ENCODE measurements around the gene UPK3BL1.
"Not testable (repeated sequence)": the region's sequence is repeated elsewhere in the genome, so short reads cannot be mapped to it uniquely, and the experiment has no call there.

The UPK3BL1 gene

GRCh38 chr7:102627271-102627904 lies 15.2 kb downstream of the UPK3BL1 start:
- DNase-seq = not testable (repeated sequence)

DNA sequence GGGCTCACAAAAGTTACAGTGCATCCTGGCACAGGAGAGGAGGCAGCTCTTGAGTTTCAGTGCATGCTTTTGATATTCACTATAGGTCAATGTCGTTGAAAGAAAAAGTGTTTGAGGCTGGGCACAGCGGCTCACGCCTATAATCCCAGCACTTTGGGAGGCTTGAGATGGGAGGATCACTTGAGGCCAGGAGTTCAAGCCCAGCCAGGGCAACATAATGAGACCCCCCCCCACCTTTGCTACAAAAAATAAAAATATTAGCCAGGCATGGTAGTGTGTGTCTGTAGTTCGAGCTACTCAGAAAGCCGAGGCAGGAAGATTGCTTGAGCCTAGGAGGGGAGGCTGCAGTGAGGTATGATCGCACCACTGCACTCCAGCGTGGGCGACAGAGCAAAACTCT lies 24.5 kb downstream of the UPK3BL1 start:
- not testable (repeated sequence) for DNase-seq

GRCh38 chr7:102616507-102617125 lies 26.0 kb downstream of the UPK3BL1 start, which contains the start of gene RASA4:
RASA4 (minus strand) TSS chr7:102616756; CDS start chr7:102616689, 67 bp downstream.
- DNase-seq = not testable (repeated sequence)

GRCh38 chr7:102615930-102616329 lies 26.7 kb downstream of the UPK3BL1 start:
- not testable (repeated sequence) for DNase-seq

DNA sequence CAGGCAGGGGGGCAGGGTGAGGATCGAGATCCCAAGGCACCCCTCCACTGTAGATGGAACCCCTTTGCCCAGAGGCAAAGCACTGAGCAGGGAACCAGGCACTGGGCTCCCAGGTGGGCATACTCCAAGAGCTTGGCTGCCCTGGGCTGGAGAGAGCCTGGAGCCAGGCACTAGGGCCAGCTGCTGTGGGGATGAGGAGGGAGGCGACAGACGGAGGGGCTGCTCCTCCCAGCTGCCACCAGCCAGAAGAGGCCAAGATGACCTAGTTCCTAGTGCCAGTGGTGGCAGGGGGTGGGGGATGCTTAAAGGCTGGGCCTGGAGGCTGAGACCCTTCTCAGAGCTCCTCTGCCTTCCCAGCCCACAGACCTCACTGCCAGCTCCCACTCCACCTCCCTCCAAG lies 27.7 kb downstream of the UPK3BL1 start:
- not testable (repeated sequence) for DNase-seq

DNA sequence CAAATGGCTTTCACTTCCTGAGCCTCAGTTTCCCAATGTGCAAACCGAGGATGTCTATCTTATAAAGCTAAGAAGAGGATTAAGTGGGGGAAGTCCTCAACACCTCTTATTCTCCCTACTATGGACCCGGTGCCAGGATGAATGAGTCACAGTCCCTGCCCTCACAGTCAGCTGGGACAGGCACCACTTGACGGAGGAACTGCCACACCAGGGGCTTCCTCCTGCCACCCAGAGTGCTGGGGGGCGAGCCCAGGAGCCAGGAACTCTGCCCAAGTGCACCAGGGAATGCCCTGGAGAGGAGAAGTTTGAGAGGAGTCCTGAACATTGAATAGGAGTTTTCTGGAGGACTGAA lies 28.3 kb downstream of the UPK3BL1 start:
- DNase-seq = not testable (repeated sequence)

DNA sequence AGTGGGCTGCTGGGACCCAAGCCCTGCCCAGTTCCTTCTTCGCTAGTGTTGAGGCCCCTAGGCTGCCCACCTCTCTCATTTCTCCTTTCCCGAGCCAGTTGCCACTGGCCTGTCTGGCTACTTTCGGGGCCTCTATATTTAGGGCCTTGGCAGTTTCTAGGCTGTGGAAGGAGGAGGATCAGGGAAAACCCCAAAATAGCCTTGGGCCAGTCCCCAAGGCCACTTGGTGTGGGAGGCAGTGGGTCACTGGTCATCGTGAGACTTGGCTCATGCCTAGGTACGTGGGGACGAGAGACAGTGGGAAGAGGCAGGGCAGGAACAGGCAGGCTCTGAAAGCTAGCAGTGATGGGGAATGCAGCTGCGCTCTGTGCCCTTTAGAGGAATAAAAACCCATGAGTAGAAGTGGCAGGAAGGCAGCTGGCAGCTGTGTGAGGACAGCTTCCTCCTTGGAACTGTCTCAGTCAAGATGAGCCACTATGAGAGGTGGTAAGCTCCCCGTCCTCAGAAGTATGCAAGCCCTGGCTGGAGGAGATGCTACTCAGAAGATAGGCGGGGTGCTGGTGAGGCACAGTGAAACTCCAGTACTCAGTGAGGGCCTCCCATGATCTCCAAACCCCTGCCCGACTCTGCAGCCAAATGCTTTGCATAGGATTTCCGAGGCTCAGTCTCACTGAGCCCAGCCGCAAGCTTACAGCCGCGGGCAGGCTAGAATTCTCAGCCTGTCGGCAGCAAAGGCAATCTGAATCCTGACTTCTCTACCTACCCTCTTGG lies 28.8 kb downstream of the UPK3BL1 start:
- DNase-seq = not testable (repeated sequence)

GRCh38 chr7:102611675-102612325 lies 30.8 kb downstream of the UPK3BL1 start:
- DNase-seq = not testable (repeated sequence)

- DNase-seq = not testable (repeated sequence)
These were observed 31.4 kb downstream of the UPK3BL1 start for GRCh38 chr7:102611013-102611674.

- DNase-seq = not testable (repeated sequence)
These were observed 32.1 kb downstream of the UPK3BL1 start for GRCh38 chr7:102610441-102610840.

- DNase-seq = not testable (repeated sequence)
These were observed 32.9 kb downstream of the UPK3BL1 start for GRCh38 chr7:102609734-102610133.

GRCh38 chr7:102606848-102607247 lies 35.7 kb downstream of the UPK3BL1 start:
- not testable (repeated sequence) for DNase-seq

DNA sequence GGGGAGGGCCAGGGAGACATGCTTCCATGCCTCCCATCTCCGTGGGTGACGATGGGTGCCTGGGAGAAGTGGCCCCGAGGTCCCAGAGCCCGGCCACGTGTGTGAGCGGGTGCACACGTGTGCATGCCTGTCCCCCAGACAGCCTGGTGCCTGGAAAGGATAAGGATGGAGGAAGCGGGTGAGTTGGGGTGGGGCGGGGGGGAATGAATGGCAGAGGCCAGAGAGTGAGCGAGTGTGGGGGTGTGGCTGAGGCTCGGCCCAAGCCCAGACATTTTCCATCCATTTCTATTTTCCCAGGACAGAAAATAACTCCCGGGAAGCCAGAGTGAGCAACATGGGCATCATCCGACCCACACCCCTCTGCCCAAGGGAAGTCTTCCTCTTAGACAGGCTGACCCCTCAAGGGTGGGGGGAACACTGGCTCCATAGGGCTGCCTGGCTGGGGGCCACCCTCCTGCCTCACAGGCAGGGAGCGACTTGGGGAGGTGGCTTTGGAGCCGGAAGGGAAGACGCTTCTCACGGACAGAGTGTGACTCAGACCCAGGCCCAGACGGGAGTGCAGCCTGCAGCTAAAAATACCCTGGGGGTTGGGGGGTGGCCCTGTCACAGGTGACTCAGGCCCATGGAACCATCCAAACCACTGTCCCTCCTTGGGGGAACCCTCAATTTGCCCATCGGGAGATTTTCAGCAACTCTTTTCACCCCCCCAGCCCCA lies 38.0 kb downstream of the UPK3BL1 start:
- not testable (repeated sequence) for DNase-seq

- not testable (repeated sequence) for DNase-seq
These were observed 40.3 kb downstream of the UPK3BL1 start for GRCh38 chr7:102602317-102602716.

DNA sequence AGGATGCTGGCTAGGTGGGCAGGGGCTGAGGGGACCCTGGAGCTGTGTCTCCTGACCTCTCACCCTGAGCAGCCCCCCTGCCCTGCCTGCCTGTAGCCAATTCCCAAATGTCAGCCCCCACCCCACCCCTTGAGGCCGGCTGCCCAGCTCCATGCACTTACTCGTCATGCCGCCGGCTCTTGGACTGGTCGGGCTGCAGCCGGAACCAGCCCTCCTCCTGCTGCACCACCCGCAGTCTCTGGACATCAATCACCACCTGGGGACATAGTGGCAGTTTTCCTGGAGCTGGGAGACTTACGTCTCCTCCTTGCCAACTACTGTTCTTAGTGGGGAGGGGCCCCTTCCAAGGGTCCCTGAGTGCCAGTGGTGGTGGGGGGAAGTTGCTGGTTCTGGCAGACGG lies 42.9 kb downstream of the UPK3BL1 start:
- DNase-seq = not testable (repeated sequence)

DNA sequence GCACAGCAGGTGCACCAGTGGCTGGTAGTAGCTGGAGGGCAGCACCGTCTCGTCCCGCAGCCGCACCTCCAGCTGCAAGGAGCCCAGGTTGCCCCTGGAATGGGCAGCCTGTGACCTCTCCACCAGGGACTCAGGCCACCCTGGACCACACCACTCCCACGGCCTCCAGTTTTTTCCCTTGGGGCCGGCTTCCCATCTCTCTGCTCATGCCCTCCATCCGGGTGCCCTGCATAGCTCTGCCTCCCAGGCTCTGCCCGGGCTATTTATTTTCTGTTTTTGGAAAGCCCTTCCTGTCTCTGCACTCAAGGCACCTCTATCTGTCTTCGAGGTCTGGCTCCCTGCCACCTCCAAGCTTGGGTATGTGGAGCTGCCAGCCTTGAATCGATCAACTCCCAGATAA lies 46.6 kb downstream of the UPK3BL1 start:
- DNase-seq = not testable (repeated sequence)

DNA sequence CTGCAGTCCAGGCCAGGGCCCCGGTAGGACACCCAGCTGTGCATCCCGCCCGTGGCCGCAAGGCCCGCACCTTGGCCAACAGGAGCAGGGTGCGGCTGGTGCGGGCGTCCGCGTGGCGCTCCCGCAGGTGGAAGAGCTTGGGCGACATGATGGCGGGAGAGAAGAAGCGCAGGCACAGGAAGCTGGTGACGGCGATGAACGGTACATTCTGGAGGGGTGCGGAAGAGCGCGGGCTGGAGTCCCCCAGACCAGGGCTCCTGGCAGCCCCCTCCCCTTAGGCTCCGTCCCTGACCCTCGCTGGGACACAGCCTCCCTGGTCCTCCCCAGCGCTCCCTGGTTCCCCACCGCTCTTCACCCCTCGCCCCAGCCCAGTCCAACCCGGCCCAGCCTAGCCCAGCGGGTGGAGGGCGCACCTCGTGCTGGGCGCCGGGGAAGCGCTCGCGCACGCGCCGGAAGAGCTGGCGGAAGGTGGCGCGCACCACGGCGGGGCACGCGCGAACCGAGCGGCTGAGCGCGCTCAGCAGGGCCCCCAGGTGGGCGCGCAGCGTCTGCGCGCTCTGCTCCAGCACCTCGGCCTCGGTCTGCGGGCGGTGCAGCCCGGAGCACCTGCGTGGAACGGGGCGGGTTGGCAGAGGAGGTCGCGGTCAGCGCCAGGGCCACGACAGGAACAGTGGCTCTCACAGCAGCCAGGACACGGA lies 48.8 kb downstream of the UPK3BL1 start:
- DNase-seq = not testable (repeated sequence)

DNA sequence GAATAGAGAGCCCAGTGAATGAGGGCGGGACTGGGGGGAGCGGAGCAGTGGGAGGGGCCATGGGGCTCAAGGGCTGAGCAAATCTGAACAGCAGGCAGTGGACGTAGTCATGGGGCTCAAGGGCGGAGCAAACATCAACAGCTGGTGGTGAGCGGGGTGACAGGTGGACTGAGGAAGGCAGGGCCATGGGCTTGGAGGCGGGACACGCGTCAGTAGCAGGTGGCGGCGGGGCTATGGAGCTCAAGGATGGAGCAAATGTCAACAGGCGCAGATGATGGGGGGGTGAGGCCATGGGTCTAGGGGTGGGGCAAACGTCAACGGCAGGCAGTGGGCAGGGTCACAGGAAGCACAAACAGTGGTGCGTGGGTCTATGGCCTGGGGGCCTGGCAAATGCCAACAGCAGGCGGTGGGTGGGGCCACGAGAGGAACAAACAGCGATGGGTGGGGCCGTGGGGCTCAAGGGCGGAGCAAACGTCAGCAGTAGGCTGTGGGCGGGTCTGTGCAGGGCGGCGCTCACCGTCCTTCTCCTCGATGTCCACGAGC lies 50.0 kb downstream of the UPK3BL1 start:
- DNase-seq = not testable (repeated sequence)

DNA sequence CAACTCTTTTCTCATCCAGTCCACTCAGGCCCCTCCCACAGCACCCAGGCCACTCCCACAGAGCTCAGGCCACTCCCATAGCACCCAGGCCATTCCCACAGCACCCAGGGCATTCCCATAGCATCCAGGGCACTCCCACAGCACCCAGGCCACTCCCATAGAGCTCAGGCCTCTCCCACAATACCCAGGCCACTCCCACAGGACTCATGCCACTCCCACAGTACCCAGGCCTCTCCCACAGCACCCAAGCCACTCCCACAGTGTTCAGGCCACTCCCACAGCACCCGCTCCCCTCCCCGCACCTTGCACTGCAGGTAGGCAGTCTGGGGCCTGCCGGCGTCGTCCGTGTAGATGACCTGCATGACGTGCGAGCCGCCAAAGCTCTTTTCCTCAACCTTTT lies 52.7 kb downstream of the UPK3BL1 start:
- DNase-seq = not testable (repeated sequence)

Measured in DMS79 (cell line).